HG02840 (cell line): ENCODE results near the gene ADAP1.

ENCODE experiments used
- ATAC-seq: cut with Tn5 transposase; IDR thresholded peaks from one replicate; pipeline ENCODE4 v1.9.1; 2021; ENCODE audit warnings: mild to moderate bottlenecking, moderate library complexity, moderate number of reproducible peaks; ENCODE audit not compliant: unreplicated experiment, low FRiP score

The ADAP1 gene

DNA sequence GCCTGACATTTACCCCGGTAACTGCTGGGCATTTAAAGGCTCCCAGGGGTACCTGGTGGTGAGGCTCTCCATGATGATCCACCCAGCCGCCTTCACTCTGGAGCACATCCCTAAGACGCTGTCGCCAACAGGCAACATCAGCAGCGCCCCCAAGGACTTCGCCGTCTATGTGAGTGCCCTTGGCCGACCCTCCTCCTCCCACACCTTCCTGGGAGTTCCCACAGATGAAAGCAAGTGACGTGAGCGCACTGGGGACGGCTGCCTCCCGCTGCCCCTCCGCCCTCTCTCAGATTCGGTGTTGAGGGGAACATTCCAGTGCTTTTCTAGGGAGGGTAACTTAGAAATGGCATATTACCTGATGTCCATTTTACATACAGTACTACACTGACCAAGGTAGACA is 85.1 kb downstream of the ADAP1 start:
- ATAC-seq = no peak

DNA sequence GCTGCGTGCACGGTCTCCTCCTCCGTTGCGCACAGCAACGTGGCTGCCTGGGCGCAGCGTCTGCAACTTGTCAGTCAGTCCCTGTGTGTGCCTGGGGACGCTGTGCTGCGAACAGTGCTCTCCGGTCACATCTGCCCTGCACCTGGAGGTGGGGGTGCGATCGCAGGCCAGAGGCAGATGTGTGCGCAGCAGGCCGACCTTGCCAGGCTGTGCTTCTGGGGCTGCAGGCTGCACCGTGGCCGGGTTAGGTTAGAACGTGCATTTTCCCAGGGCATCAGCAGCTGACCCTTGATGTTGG is 86.3 kb downstream of the ADAP1 start:
- ATAC-seq = no peak

DNA sequence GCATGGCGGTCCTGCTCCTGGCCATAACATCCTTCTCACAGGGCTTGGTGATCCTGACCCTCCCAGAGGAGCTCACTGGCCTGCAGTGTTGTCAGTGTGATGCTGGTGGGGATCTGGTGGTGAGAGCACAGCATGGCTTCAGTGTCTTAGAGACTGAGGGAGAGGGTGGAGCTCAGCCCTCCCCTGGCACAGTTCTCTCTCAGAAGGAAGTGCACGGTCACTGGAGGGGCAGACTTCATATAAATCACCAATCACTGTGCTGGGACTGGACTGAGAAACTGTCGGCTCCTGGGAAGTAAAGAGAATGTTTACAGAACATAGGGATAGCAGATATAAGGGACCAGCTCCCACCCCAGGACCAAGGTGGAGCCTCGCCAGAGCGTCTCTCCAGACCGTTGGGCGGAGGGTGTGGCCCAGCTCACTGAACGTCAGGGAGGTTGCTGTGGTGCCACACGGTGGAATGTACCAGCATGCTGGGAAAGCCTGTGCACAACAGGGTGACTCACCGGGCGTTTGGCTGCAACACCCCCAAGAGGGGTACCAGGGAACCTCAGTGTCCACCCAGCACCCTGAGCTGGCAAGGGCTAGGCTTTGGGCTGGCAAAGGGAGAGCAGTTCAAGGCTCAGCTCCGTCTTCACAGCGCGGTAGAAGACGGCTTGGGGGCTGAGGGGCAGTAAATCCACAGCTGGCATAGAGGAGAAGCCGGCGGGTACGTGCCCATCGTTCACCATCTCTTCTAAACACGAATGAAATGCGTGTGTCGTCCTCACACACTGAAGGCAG is 86.9 kb downstream of the ADAP1 start:
- no peak for ATAC-seq

- ATAC-seq = no peak
These were observed 87.5 kb downstream of the ADAP1 start for GRCh38 chr7:867001-867405.

- ATAC-seq = no peak
These were observed 88.6 kb downstream of the ADAP1 start for GRCh38 chr7:865921-866320.

GRCh38 chr7:863106-863505 is 91.4 kb downstream of the ADAP1 start:
- ATAC-seq = no peak

DNA sequence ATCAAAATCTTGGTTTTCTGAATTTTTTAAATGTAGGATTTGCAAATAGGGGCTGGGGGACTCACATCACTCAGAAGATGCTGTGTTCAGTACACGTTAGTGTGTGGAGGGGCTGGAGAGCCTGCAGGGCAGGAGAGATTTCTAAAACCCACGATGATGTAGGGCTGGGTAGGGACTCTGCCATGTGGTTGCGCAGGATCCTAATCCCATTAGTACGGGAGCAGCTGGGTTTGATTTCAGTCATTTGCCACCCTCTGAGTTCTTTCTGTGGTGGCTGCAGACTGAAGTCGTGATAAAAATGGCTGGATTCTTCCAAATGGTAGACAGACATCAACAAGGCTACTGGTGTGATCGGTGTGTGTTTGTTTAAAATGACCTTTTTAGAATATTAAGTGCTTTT is 92.3 kb downstream of the ADAP1 start:
- no peak for ATAC-seq

- ATAC-seq = no peak
These were observed 93.3 kb downstream of the ADAP1 start for GRCh38 chr7:861222-861621.

DNA sequence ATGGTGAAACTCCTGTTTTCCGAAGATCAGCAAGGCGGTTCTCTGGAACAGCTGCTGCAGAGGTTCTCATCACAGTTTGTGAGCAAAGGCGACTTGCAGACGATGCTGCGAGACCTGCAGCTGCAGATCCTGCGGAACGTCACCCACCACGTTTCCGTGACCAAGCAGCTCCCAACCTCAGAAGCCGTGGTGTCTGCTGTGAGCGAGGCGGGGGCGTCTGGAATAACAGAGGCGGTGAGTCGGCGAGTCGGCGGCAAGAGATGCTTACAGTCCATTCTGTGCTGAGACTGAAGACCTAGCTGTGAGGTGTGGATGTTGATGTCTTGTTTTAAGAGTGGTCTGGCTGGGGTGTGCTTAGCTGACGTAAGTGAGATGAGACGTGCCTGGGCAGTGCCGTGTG is 94.3 kb downstream of the ADAP1 start:
- ATAC-seq = no peak

GRCh38 chr7:859359-860030 is 95.0 kb downstream of the ADAP1 start:
- ATAC-seq = no peak

DNA sequence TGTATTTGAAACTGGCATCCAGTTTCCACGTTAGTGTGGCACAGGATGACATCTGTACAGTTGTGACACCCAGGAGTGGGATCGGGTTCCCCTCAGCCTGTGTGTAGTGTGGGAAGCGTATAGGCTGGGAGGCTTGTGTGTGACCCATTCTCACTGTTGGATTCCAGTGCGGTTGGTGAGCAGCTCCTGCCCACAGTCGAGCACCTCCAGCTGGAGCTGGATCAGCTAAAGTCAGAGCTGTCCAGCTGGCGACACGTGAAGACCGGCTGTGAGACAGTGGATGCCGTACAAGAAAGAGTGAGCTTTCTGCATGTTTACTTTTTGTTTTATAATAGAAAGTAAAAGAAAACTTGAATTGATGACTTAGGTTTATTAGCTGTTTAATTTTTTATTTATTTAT is 96.8 kb downstream of the ADAP1 start:
- ATAC-seq = no peak

GRCh38 chr7:856444-857095 is 97.9 kb downstream of the ADAP1 start:
- ATAC-seq = no peak

DNA sequence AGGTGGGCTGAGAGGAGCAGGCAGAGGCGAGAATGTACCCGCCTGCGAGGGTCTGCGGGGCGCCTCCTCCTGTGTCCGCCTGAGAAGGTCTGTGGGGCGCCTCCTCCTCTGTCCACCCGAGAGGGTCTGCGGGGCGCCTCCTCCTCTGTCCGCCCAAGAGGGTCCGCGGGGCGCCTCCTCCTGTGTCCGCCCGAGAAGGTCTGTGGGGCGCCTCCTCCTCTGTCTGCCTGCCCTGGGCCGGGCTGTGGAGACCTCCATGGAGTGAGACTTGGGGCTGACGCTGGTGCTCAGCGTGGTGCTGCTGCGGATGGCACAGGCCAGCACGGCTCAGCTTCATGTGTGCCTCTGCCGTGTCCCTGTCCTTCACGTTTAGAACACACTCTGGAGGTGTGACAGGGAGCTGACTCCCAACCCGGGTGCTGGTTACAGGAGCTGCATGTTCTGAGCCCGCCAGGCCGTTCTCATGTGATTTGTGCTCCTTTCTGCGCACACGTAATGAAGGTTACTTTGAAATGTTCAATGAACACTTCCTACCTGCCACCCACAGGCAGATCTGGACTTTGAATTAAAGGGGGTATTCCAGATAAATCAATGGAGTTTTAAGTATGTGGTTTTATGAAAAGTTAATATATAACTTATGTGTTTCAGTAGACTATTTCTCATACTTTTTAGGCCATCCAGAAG is 98.7 kb downstream of the ADAP1 start:
- no peak for ATAC-seq

DNA sequence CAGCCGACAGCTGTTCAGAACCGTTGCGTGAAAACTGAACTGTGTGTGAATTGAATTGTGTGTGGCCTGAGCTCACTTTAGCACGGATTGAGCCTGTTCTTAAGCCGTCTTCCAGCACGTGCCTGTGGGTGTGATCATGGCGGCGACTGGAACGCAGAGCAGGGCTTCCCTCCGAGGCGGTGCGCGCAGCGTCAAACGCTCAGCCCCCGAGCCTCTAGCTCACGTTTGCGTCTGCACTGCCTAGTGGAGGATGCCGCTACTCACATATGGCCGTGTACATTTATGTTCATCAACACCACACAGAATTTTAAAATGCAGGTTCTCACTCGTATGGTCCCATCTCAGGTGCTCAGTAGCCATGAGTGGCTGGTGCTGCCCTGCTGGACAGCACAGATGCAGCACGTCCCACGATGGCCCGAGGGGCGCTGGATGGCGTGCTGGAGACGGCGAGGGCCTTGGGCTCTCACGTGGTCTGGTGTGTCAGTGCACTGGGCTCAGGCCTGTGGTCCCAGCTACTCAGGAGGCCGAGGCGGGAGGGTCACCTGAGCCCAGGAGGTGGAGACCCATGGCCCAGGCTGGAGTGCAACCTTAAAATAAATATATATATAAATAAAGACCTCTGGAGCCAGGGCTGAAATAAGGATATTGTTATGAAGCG is 100.2 kb downstream of the ADAP1 start:
- ATAC-seq = no peak

- no peak for ATAC-seq
These were observed 100.9 kb downstream of the ADAP1 start for GRCh38 chr7:853366-854117.

GRCh38 chr7:851204-851603 is 103.3 kb downstream of the ADAP1 start:
- ATAC-seq = no peak

DNA sequence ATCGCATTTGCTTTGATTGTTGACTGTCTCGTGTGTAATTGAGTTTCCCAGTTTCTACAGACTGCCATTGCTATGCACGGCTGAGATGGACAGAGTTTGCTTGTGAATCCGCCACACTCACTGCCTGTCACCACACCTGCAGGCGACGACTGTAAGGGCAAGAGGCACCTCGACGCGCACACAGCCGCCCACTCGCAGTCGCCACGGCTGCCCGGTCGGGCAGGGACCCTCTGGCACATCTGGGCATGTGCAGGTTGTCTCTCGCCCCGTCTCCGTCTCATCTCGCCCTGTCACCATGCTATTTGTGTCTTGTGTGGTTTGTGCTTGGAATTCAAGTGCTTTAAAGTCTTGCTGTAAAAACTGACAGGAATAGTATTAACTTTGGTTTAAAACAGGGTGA is 104.7 kb downstream of the ADAP1 start:
- ATAC-seq = no peak

DNA sequence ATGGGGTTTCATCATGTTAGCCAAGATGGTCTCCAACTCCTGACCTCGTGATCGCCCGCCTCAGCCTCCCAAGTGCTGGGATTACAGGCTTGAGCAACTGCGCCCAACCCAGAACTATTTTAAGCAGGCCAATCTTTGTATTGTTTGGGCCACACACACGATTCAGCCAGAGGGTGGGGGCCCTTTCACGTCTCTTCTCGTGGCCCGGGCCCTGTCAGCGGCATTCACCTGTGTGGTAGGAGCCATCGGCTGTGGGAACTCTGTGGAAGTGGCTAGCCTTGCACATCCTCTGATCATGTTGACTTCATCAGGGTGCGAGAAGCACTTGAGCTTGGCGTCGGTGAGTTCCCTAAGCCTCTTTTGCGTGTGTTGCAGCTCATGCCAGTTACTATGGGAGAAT is 105.3 kb downstream of the ADAP1 start:
- no peak for ATAC-seq
